H9 (cell line): Measurements from ENCODE around the gene EDAR. TPM values are rescaled to one million over a fixed set of nuclear protein-coding genes. Genes with fewer than 3 reads are reported as not detected.
A peak's percentile ranks its signal among the peaks of the same experiment; 100 is the strongest.

Experiments used
- DNase-seq: peaks from one replicate; pipeline ENCODE4 v3.0.0-alpha.2; 2017
- H2AFZ ChIP-seq: one replicate; pipeline ENCODE4 v1.6.1; 2013; ENCODE audit warnings: mild to moderate bottlenecking, low read length, control low read depth, moderate library complexity
- H2AK5ac ChIP-seq: 2 replicates; pipeline ENCODE4 v1.6.1; 2013; ENCODE audit warnings: low read length, control low read depth, mixed read lengths; ENCODE audit not compliant: insufficient read length
- H2BK120ac ChIP-seq: one replicate; pipeline ENCODE4 v1.6.1; 2013; ENCODE audit warnings: low read depth, mild to moderate bottlenecking, low read length, control low read depth, inconsistent platforms; ENCODE audit not compliant: poor library complexity, severe bottlenecking
- H2BK12ac ChIP-seq: 2 replicates; pipeline ENCODE4 v1.6.1; 2013; ENCODE audit warnings: low read length, control low read depth, mixed read lengths, low read depth; ENCODE audit not compliant: insufficient read length
- H2BK15ac ChIP-seq: 2 replicates; pipeline ENCODE4 v1.6.1; 2013; ENCODE audit warnings: low read depth, low read length, control low read depth
- H2BK20ac ChIP-seq: one replicate; pipeline ENCODE4 v1.6.1; 2013; ENCODE audit warnings: low read depth, mild to moderate bottlenecking, low read length, control low read depth, inconsistent platforms; ENCODE audit not compliant: poor library complexity, severe bottlenecking
- H2BK5ac ChIP-seq: 2 replicates; pipeline ENCODE4 v1.6.1; 2013; ENCODE audit warnings: low read length, control low read depth, mixed read lengths; ENCODE audit not compliant: insufficient read length
- H3K14ac ChIP-seq: 2 replicates; pipeline ENCODE4 v1.6.1; 2013; ENCODE audit warnings: low read length, control low read depth; ENCODE audit not compliant: insufficient read depth
- H3K18ac ChIP-seq: 2 replicates; pipeline ENCODE4 v1.6.1; 2013; ENCODE audit warnings: low read depth, mild to moderate bottlenecking, mixed read lengths, low read length, control low read depth; ENCODE audit not compliant: insufficient read length
- H3K23ac ChIP-seq: 2 replicates; pipeline ENCODE4 v1.6.1; 2013; ENCODE audit warnings: low read length, control low read depth, mixed read lengths, low read depth; ENCODE audit not compliant: insufficient read length
- H3K23me2 ChIP-seq: 2 replicates; pipeline ENCODE4 v1.6.1; 2013; ENCODE audit warnings: low read depth, mild to moderate bottlenecking, mixed read lengths, low read length, control low read depth; ENCODE audit not compliant: insufficient read length, poor library complexity, severe bottlenecking
- H3K27ac ChIP-seq: 2 replicates; pipeline ENCODE4 v1.5.1; 2013; ENCODE audit warnings: low read length, control low read depth, mixed read lengths, low read depth; ENCODE audit not compliant: insufficient read length
- H3K27me3 ChIP-seq: 2 replicates; pipeline ENCODE4 v1.6.1; 2013; ENCODE audit warnings: low read length, control low read depth, inconsistent platforms; ENCODE audit not compliant: insufficient read depth
- H3K4ac ChIP-seq: 2 replicates; pipeline ENCODE4 v1.6.1; 2013; ENCODE audit warnings: low read depth, mild to moderate bottlenecking, control low read depth, inconsistent platforms, low read length, moderate library complexity
- H3K4me1 ChIP-seq: 2 replicates; pipeline ENCODE4 v1.6.1; 2013; ENCODE audit warnings: low read length, control low read depth, inconsistent platforms; ENCODE audit not compliant: insufficient read depth
- H3K4me2 ChIP-seq: 2 replicates; pipeline ENCODE4 v1.6.1; 2013; ENCODE audit warnings: low read length, control low read depth, mixed read lengths; ENCODE audit not compliant: insufficient read length, insufficient read depth
- H3K56ac ChIP-seq: 2 replicates; pipeline ENCODE4 v1.6.1; 2013; ENCODE audit warnings: low read depth, mild to moderate bottlenecking, mixed read lengths, low read length, control low read depth; ENCODE audit not compliant: insufficient read length
- H3K79me1 ChIP-seq: 2 replicates; pipeline ENCODE4 v1.6.1; 2013; ENCODE audit warnings: low read depth, mild to moderate bottlenecking, moderate library complexity, low read length, control low read depth, inconsistent platforms; ENCODE audit not compliant: insufficient read depth, poor library complexity, severe bottlenecking
- H3K79me2 ChIP-seq: 2 replicates; pipeline ENCODE4 v1.6.1; 2013; ENCODE audit warnings: low read length, control low read depth, inconsistent platforms; ENCODE audit not compliant: insufficient read depth
- H3K9ac ChIP-seq: 2 replicates; pipeline ENCODE4 v1.6.1; 2013; ENCODE audit warnings: low read length, control low read depth, mixed read lengths; ENCODE audit not compliant: insufficient read length; ENCODE audit errors: extremely low read depth
- H3K9me3 ChIP-seq: one replicate; pipeline ENCODE4 v1.6.1; 2013; ENCODE audit warnings: low read depth, low read length, inconsistent platforms; ENCODE audit not compliant: control insufficient read depth
- H3T11ph ChIP-seq: one replicate; pipeline ENCODE4 v1.6.1; 2013; ENCODE audit warnings: mild to moderate bottlenecking, low read length, control low read depth, inconsistent platforms
- H4K20me1 ChIP-seq: one replicate; pipeline ENCODE4 v1.6.1; 2013; ENCODE audit not compliant: control insufficient read depth, insufficient read length, insufficient read depth
- H4K5ac ChIP-seq: 2 replicates; pipeline ENCODE4 v1.6.1; 2013; ENCODE audit warnings: low read depth, mild to moderate bottlenecking, mixed read lengths, low read length, control low read depth; ENCODE audit not compliant: insufficient read length
- H4K8ac ChIP-seq: replicated peaks from 2 replicates; pipeline ENCODE4 v1.6.1; 2013; ENCODE audit warnings: low read length, control low read depth, mixed read lengths, low read depth; ENCODE audit not compliant: insufficient read length
- H4K91ac ChIP-seq: 2 replicates; pipeline ENCODE4 v1.6.1; 2013; ENCODE audit warnings: low read depth, mild to moderate bottlenecking, moderate library complexity, mixed read lengths, low read length, control low read depth; ENCODE audit not compliant: insufficient read length
- H3K27ac Mint-ChIP-seq, 3 experiments: 2 replicates in 2 of 3; 3 replicates in 1 of 3; pipeline ENCODE4 v1.8.0; 2020 to 2021; ENCODE audit warnings: mixed read lengths in 3 of 3, mild to moderate bottlenecking in 1 of 3, moderate library complexity in 1 of 3
- H3K27me3 Mint-ChIP-seq: 2 replicates; pipeline ENCODE4 v1.8.0; 2021; ENCODE audit warnings: low read depth, mild to moderate bottlenecking, moderate library complexity, mixed read lengths
- H3K36me3 Mint-ChIP-seq, 3 experiments: 2 replicates in 2 of 3; 3 replicates in 1 of 3; pipeline ENCODE4 v1.8.0; 2020 to 2021; ENCODE audit warnings: low read depth in 3 of 3, mixed read lengths in 3 of 3; ENCODE audit not compliant: insufficient read depth in 1 of 3
- H3K4me1 Mint-ChIP-seq, 2 experiments: 2 replicates each; pipeline ENCODE4 v1.8.0; 2020; ENCODE audit warnings: mixed read lengths in 2 of 2
- H3K4me3 Mint-ChIP-seq, 2 experiments: 2 replicates in 1 of 2; 3 replicates in 1 of 2; pipeline ENCODE4 v1.8.0; 2020 to 2021; ENCODE audit warnings: mild to moderate bottlenecking in 2 of 2, mixed read lengths in 2 of 2, moderate library complexity in 1 of 2
- H3K9me3 Mint-ChIP-seq, 2 experiments: 2 replicates in 1 of 2; 3 replicates in 1 of 2; pipeline ENCODE4 v1.8.0; 2020; ENCODE audit warnings: mild to moderate bottlenecking in 2 of 2, mixed read lengths in 2 of 2, moderate library complexity in 1 of 2
- WGBS: extraction: QIAGEN DNeasy Blood & Tissue Kit; methylation state at CpG from one replicate; pipeline ENCODE4 v1.1.7; 2013; ENCODE audit warnings: missing lambda C conversion rate, low lambda C conversion rate, mixed read lengths; ENCODE audit not compliant: insufficient read length; ENCODE audit errors: extremely low coverage; 5-methylcytosine and 5-hydroxymethylcytosine counted together
- total RNA-seq: library from RNA; stranded (reverse); gene quantifications from 2 replicates; pipeline ENCODE4 v1.2.1, GENCODE V29; 2021
- TF ChIP-seq, protein P1 (sequence below): fragments of 200-600 bp; sonication (generic); conservative IDR thresholded peaks from 3 replicates; pipeline ENCODE4 v1.8.0; 2021; ENCODE audit warnings: antibody characterized with exemption, mild to moderate bottlenecking

The EDAR gene
- total RNA-seq, 1 experiment from 2014 or later: not detected

DNA sequence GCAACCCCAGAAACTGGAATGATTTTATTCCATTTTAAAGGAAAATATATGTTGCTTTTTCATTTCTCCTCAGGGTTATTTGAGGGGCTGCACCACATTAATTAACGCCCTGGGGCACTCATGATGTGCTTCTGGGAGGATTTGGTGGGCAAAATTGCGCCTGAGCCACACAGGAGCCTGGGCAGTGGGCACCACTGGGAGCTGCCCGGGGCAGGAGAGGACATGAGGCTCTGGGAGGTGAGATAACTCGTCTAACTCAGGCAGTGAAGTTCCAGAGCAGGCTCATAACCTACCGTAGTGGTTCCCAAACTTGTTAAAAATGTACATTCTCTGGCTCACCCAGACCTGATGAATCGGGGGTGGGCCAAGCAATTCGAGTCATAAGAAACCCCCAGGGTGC, 68.3 kb downstream of the EDAR start:
- peak; percentile 17 for DNase-seq
- Histone ChIP-seq H3K79me1 (no peaks in the 10 kb centered on the region), H3K27me3 (no peaks in the 10 kb centered on the region), H3K4ac (no peak overlapping the region), H4K8ac (no peak overlapping the region), H3K79me2 (no peaks in the 10 kb centered on the region), H3K23ac (no peak overlapping the region), H3T11ph (no peak overlapping the region), H3K23me2 (no peaks in the 10 kb centered on the region), H3K14ac (no peak overlapping the region), H3K9me3 (no peaks in the 10 kb centered on the region), H3K56ac (no peak overlapping the region), H2BK12ac (no peak overlapping the region), H3K27ac (no peak overlapping the region), H3K18ac (no peak overlapping the region), H2AFZ (no peak overlapping the region), H4K20me1 (no peaks in the 10 kb centered on the region), H2BK20ac (no peak overlapping the region), H2BK5ac (no peak overlapping the region), H4K5ac (no peak overlapping the region), H2AK5ac (no peak overlapping the region), H2BK120ac (no peak overlapping the region), H3K4me1 (no peaks in the 10 kb centered on the region), H3K4me2 (no peak overlapping the region), H2BK15ac (no peak overlapping the region), H4K91ac (no peak overlapping the region), H3K9ac (no peak overlapping the region)
- no peaks in the 10 kb centered on the region for H3K36me3 Mint-ChIP-seq
- TF ChIP-seq, protein P1, sequence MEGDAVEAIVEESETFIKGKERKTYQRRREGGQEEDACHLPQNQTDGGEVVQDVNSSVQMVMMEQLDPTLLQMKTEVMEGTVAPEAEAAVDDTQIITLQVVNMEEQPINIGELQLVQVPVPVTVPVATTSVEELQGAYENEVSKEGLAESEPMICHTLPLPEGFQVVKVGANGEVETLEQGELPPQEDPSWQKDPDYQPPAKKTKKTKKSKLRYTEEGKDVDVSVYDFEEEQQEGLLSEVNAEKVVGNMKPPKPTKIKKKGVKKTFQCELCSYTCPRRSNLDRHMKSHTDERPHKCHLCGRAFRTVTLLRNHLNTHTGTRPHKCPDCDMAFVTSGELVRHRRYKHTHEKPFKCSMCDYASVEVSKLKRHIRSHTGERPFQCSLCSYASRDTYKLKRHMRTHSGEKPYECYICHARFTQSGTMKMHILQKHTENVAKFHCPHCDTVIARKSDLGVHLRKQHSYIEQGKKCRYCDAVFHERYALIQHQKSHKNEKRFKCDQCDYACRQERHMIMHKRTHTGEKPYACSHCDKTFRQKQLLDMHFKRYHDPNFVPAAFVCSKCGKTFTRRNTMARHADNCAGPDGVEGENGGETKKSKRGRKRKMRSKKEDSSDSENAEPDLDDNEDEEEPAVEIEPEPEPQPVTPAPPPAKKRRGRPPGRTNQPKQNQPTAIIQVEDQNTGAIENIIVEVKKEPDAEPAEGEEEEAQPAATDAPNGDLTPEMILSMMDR: no peak
- H3K27me3 Mint-ChIP-seq: peaks cover 2% of the 10 kb centered on the region; the same call in 1 of the 2 replicates
- WGBS: no CpG with 5 or more reads among the region's 7 CpGs
- no peak overlapping the region for H3K27ac Mint-ChIP-seq
- H3K4me3 Mint-ChIP-seq: no peak overlapping the region
- H3K4me1 Mint-ChIP-seq: peaks cover 7 to 25% of the 10 kb centered on the region in 2 experiments; a peak in 3 of 4 replicates
- H3K9me3 Mint-ChIP-seq: no peaks in the 10 kb centered on the region
